Measurements from ENCODE around the gene TPST2.

TPST2 gene

GRCh38 chr22:26592421-26592891, 2.5 kb upstream of the TPST2 start:
- TF ChIP-seq CTCF (IDR thresholded peaks at IDR 0.05; ENCODE audit: control extremely low read depth, extremely low read depth, low read depth, missing control alignments): no peak
- CTCF ChIA-PET: interaction anchor here (1.3 to 1.8 kb wide), 6 partner anchors 8 to 89 kb away, joined by 3 to 6 read pairs (median 5); no protein-coding TSS in a partner anchor
- peak; percentile 57 for DNase-seq (ENCODE audit: extremely low spot score)
- POLR2A ChIA-PET: interaction anchor here (0.9 kb wide), 1 partner anchor 9 kb away, joined by 6 read pairs; no protein-coding TSS in a partner anchor

- CTCF ChIA-PET: interaction anchor here (1.0 kb wide), 1 partner anchor 21 kb away, joined by 3 read pairs; no protein-coding TSS in a partner anchor
- no peak for TF ChIP-seq CTCF (IDR thresholded peaks at IDR 0.05; ENCODE audit: control extremely low read depth, extremely low read depth, low read depth, missing control alignments)
- POLR2A ChIA-PET: no interaction called here
- DNase-seq (ENCODE audit: extremely low spot score): peak; percentile 41
Measured at GRCh38 chr22:26589367-26589844, 526 bp downstream of the TPST2 start.

DNA sequence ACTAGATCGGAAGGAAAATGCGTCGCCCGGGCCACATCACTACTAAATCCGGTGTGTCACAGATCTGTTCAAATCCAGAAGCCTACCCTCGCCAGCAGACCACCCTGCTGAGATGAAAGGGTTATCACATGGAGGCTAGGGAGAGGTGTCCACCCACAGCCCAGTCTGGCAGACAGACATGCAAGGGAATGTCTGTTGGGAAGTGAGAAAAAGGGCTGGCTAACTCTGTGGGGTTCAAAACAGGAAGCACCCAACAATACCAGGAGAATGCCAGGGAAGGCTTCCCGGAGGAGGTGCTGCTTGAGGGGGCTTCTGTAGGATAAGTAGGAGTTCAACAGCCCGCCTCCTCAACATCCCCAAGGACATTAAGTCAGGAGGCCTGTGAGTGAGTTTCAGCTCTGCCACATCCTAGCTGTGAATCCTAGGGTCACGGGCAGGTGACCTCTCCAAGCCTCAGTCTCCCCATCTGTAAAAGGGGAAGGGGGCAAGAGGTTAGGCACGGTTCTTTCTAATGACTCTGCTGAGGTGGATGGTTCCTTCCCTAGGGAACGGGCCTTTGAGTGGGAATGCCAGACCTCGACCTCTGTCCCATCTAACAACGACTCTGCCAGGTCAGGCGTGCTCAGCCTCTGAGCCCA, 1.1 kb downstream of the TPST2 start:
- no peak for DNase-seq (ENCODE audit: extremely low spot score)
- CTCF ChIA-PET: interaction anchor here (1.0 kb wide), 1 partner anchor 22 kb away, joined by 3 read pairs; no protein-coding TSS in a partner anchor
- POLR2A ChIA-PET: no interaction called here
- no peak for TF ChIP-seq CTCF (IDR thresholded peaks at IDR 0.05; ENCODE audit: control extremely low read depth, extremely low read depth, low read depth, missing control alignments)

- no peak for DNase-seq (ENCODE audit: extremely low spot score)
- ChIA-PET CTCF (no interaction called here), POLR2A (no interaction called here)
- TF ChIP-seq CTCF (IDR thresholded peaks at IDR 0.05; ENCODE audit: control extremely low read depth, extremely low read depth, low read depth, missing control alignments): no peak
Measured at GRCh38 chr22:26587991-26588613, 1.8 kb downstream of the TPST2 start.

GRCh38 chr22:26586556-26587325, 3.2 kb downstream of the TPST2 start:
- no peak for TF ChIP-seq CTCF (IDR thresholded peaks at IDR 0.05; ENCODE audit: control extremely low read depth, extremely low read depth, low read depth, missing control alignments)
- POLR2A ChIA-PET: no interaction called here
- CTCF ChIA-PET: interaction anchor here (0.6 kb wide), 1 partner anchor 10 kb away, joined by 3 read pairs; no protein-coding TSS in a partner anchor
- no peak for DNase-seq (ENCODE audit: extremely low spot score)

DNA sequence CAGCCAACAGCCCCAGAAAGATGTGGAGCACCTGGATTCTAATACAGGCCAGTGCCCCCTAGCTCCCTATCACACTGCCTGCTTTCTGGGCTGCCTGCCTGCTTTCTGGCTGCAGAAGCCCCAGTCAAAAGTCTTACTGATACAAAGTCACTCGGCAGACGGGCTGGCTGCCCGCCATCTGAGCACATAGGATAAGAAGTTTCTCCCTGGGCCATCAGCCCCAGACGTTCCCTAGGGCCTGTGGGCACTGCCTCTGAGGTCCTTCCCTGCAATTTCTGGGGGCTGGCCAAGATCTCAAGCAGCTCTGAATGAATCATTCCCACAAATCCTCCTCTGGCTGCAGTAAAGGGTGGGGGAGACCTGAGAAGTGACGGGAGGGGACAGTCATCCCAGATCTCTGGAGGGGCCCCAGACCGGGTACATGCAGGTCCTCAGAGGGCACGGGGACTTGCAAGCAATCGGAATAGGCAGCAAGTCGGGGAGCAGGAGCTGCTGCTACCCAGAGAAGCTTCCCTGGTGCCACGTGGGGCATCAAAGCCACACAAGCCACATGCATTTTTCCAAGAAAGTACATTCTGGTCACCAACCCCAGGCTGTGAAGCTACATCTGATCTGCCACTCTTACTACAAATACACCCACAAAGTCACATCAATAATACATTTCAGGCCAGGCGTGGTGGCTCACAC, 4.7 kb downstream of the TPST2 start:
- POLR2A ChIA-PET: no interaction called here
- DNase-seq (ENCODE audit: extremely low spot score): no peak
- TF ChIP-seq CTCF (IDR thresholded peaks at IDR 0.05; ENCODE audit: control extremely low read depth, extremely low read depth, low read depth, missing control alignments): no peak
- CTCF ChIA-PET: no interaction called here

Measured in GM10248 (cell line).